ENCODE data around the gene GALNT18. TPM values are rescaled to one million over a fixed set of nuclear protein-coding genes. Genes with fewer than 3 reads are reported as not detected.
"Not testable (repeated sequence)": the region's sequence is repeated elsewhere in the genome, so short reads cannot be mapped to it uniquely, and the experiment has no call there.

The GALNT18 gene
- total RNA-seq, 2 experiments from 2014 or later = 6.8 to 7.4 TPM

DNA sequence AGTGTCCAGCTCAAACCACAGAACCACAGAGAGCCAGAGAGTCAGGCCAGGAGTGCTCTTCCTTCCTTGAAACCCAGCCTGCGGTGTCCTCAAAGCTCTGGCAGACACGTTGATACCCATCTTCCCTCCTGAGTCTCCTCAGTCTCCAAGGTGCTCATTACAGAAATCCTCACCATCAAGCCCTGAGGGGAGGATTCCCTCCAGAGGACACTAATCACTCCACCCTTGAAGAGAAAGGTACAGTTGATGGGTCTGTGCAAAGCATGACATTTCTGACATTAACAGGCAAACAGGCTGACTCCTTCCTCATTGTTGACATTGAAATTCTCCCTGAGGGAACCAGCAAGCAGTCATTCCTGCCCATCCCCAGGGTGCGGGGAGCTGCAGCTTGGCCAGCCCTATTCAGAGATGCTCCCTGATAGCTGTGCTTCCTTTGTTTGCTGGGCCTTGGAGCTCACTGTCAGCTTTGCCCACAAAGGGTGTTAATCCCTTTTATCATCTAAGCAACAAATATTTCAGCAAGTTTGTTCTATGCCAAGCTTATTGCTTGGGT is 167.1 kb downstream of the GALNT18 start:
- ATAC-seq = no peak
- Mint-ChIP-seq H3K4me3 (no peak overlapping the region), H3K27ac (no peak overlapping the region), H3K4me1 (ENCODE audit: low read depth) (no peaks in the 10 kb centered on the region), H3K36me3 (ENCODE audit: low read depth) (no peaks in the 10 kb centered on the region), H3K27me3 (no peaks in the 10 kb centered on the region), H3K9me3 (no peaks in the 10 kb centered on the region)
- DNase-seq = no peak
- ChIA-PET CTCF (interaction anchor here (0.5 kb wide), 1 partner anchor 475 kb away, joined by 3 read pairs; no protein-coding TSS in a partner anchor), POLR2A (no interaction called here)
- intact Hi-C loops (cut with micrococcal nuclease) = no loop called here
- TF ChIP-seq, protein P1, sequence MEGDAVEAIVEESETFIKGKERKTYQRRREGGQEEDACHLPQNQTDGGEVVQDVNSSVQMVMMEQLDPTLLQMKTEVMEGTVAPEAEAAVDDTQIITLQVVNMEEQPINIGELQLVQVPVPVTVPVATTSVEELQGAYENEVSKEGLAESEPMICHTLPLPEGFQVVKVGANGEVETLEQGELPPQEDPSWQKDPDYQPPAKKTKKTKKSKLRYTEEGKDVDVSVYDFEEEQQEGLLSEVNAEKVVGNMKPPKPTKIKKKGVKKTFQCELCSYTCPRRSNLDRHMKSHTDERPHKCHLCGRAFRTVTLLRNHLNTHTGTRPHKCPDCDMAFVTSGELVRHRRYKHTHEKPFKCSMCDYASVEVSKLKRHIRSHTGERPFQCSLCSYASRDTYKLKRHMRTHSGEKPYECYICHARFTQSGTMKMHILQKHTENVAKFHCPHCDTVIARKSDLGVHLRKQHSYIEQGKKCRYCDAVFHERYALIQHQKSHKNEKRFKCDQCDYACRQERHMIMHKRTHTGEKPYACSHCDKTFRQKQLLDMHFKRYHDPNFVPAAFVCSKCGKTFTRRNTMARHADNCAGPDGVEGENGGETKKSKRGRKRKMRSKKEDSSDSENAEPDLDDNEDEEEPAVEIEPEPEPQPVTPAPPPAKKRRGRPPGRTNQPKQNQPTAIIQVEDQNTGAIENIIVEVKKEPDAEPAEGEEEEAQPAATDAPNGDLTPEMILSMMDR (IDR thresholded peaks at IDR 0.05) = no peak

- no peak for ATAC-seq
Measured at GRCh38 chr11:11451501-11452005, 170.3 kb downstream of the GALNT18 start.

DNA sequence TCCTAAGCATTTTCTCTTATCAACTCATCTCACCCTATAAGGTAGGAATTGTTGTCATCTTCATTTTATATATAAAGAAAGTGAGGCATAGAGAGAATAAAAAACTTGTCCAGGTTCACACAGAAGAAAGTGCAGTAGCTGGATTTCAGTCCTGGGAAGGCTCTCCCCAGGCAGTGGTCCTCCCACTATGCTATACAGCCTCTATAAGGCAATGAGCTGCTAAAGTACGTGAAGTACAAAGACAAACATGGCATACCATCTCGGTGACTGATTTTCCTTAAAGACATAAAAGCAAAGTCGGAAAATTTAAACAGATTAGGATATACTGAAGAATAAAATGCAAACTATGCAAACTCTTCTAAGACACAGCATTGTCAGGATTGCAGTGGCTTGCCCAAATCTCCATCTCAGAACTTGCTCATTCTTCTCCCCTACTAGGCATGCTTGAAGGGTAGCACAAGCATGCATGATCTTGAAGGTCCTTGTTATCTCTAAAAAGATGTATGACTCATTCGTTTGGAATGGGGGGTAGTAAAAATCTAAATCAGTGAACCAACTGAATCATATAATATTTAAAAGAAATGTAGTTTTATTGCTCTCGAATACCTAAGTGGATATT is 171.0 kb downstream of the GALNT18 start:
- ATAC-seq (no peak), DNase-seq (no peak)
- no peaks in the 10 kb centered on the region for H3K9me3 Mint-ChIP-seq
- H3K4me3 Mint-ChIP-seq = no peak overlapping the region
- intact Hi-C loops (cut with micrococcal nuclease) = no loop called here
- no peaks in the 10 kb centered on the region for H3K27me3 Mint-ChIP-seq
- H3K4me1 Mint-ChIP-seq (ENCODE audit: low read depth) = peaks cover 4% of the 10 kb centered on the region
- CTCF ChIA-PET = no interaction called here
- H3K36me3 Mint-ChIP-seq (ENCODE audit: low read depth) = peaks cover 3% of the 10 kb centered on the region
- POLR2A ChIA-PET = no interaction called here
- TF ChIP-seq, protein P1 (IDR thresholded peaks at IDR 0.05) = no peak
- no peak overlapping the region for H3K27ac Mint-ChIP-seq

More at GRCh38 chr11:11451501-11452005, 170.3 kb downstream of the GALNT18 start:
- H3K4me3 Mint-ChIP-seq = no peak overlapping the region
- H3K9me3 Mint-ChIP-seq = no peaks in the 10 kb centered on the region
- peaks cover 4% of the 10 kb centered on the region for H3K4me1 Mint-ChIP-seq (ENCODE audit: low read depth)
- H3K27ac Mint-ChIP-seq = no peak overlapping the region
- intact Hi-C loops (cut with micrococcal nuclease) = no loop called here
- ChIA-PET CTCF (no interaction called here), POLR2A (no interaction called here)
- DNase-seq = no peak
- TF ChIP-seq, protein P1 (IDR thresholded peaks at IDR 0.05) = no peak
- H3K36me3 Mint-ChIP-seq (ENCODE audit: low read depth) = peaks cover 3% of the 10 kb centered on the region
- H3K27me3 Mint-ChIP-seq = no peaks in the 10 kb centered on the region

DNA sequence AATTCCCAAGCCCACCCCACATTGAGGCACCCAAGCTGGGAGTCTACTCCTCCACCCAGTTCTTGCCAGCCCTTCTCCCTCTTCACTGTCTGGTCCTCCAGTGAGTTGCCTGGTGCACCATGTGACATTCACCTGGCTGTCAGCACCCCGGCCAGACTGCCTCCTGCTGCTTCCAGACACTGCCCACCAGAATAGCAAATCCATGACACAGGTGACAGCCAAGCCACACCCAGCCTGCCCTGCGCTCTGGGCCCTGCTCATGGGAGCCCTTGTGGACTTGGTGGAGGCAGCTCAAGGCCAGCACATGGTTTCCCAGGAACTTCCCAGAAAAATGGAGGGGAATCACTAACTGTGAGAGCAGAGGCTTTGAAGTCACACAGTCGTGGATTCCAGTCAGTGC is 172.5 kb downstream of the GALNT18 start:
- Mint-ChIP-seq H3K4me1 (ENCODE audit: low read depth) (peaks cover 4% of the 10 kb centered on the region), H3K36me3 (ENCODE audit: low read depth) (peaks cover 3% of the 10 kb centered on the region), H3K27me3 (no peaks in the 10 kb centered on the region), H3K9me3 (no peaks in the 10 kb centered on the region), H3K27ac (no peak overlapping the region), H3K4me3 (no peak overlapping the region)
- DNase-seq (no peak), ATAC-seq (no peak)
- intact Hi-C loops (cut with micrococcal nuclease) = no loop called here
- TF ChIP-seq, protein P1 (IDR thresholded peaks at IDR 0.05) = no peak
- CTCF ChIA-PET = no interaction called here
- POLR2A ChIA-PET = no interaction called here

DNA sequence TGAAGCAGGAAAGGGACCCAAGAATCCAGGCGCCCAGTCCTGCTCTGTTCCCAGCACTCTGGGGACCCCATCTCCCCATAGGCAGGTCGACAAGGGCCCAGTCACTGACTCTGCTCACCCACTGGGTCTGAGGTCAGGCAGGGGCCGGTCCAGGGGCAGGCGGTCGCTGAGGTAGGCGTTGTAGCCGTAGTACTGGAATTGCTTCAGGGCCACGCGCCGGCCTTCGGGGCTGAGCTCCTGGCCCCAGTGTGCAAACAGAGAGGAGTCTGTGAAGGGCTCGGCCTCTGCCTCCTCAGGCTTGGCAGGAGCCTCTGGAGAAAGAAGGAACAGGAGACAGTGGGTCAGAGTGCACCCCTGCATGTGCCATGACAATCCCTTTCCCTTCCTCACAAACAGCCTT is 173.2 kb downstream of the GALNT18 start:
- H3K9me3 Mint-ChIP-seq = no peaks in the 10 kb centered on the region
- ChIA-PET CTCF (no interaction called here), POLR2A (no interaction called here)
- H3K27me3 Mint-ChIP-seq = no peaks in the 10 kb centered on the region
- no peak for ATAC-seq
- TF ChIP-seq, protein P1 (IDR thresholded peaks at IDR 0.05) = no peak
- peaks cover 3% of the 10 kb centered on the region for H3K36me3 Mint-ChIP-seq (ENCODE audit: low read depth)
- H3K4me1 Mint-ChIP-seq (ENCODE audit: low read depth) = peaks cover 4% of the 10 kb centered on the region
- no peak overlapping the region for H3K4me3 Mint-ChIP-seq
- DNase-seq = no peak
- intact Hi-C loops (cut with micrococcal nuclease) = no loop called here
- no peak overlapping the region for H3K27ac Mint-ChIP-seq

- ATAC-seq; intact Hi-C loops (cut with micrococcal nuclease); H3K4me3 Mint-ChIP-seq; DNase-seq; H3K27ac Mint-ChIP-seq; H3K27me3 Mint-ChIP-seq; H3K4me1 Mint-ChIP-seq (ENCODE audit: low read depth); H3K36me3 Mint-ChIP-seq (ENCODE audit: low read depth); POLR2A ChIA-PET; H3K9me3 Mint-ChIP-seq; CTCF ChIA-PET: not testable (repeated sequence)
Measured at GRCh38 chr11:11447601-11448000, 174.2 kb downstream of the GALNT18 start.
